Neuronal stem cell (in vitro differentiated cells): ENCODE measurements around the gene CRYBB1.

Source experiments
- DNase-seq: peaks from one replicate; pipeline ENCODE4 v3.0.0-alpha.2; 2013; ENCODE audit warnings: low spot score
- H2AFZ ChIP-seq: one replicate; pipeline ENCODE4 v1.6.1; 2013; ENCODE audit warnings: mild to moderate bottlenecking, low read length, inconsistent platforms
- H2AK5ac ChIP-seq: 2 replicates; pipeline ENCODE4 v1.6.1; 2013; ENCODE audit warnings: low read depth, mild to moderate bottlenecking, inconsistent platforms, low read length, moderate library complexity, mixed read lengths
- H2BK120ac ChIP-seq: 2 replicates; pipeline ENCODE4 v1.6.1; 2013; ENCODE audit warnings: low read depth, mild to moderate bottlenecking, inconsistent platforms, low read length, moderate library complexity, mixed read lengths
- H2BK12ac ChIP-seq: one replicate; pipeline ENCODE4 v1.6.1; 2013; ENCODE audit warnings: low read length, inconsistent platforms
- H2BK15ac ChIP-seq: 2 replicates; pipeline ENCODE4 v1.6.1; 2013; ENCODE audit warnings: mild to moderate bottlenecking, low read length, inconsistent platforms, mixed read lengths
- H2BK5ac ChIP-seq: one replicate; pipeline ENCODE4 v1.6.1; 2013; ENCODE audit warnings: inconsistent platforms, mild to moderate bottlenecking, low read length, moderate library complexity
- H3K14ac ChIP-seq: one replicate; pipeline ENCODE4 v1.6.1; 2013; ENCODE audit warnings: low read length, inconsistent platforms
- H3K18ac ChIP-seq: 2 replicates; pipeline ENCODE4 v1.6.1; 2013; ENCODE audit warnings: low read length, inconsistent platforms
- H3K23ac ChIP-seq: 2 replicates; pipeline ENCODE4 v1.6.1; 2013; ENCODE audit warnings: low read depth, mild to moderate bottlenecking, mixed read lengths, low read length, inconsistent platforms; ENCODE audit not compliant: poor library complexity
- H3K27ac ChIP-seq: replicated peaks from 3 replicates; pipeline ENCODE4 v1.5.1; 2013; ENCODE audit warnings: low read length, inconsistent platforms
- H3K27me3 ChIP-seq, 3 experiments: 2 replicates each; pipeline ENCODE4 v1.6.1; 2013; ENCODE audit warnings: low read length in 3 of 3, mild to moderate bottlenecking in 2 of 3, inconsistent platforms in 1 of 3, low read depth in 1 of 3, mixed read lengths in 1 of 3, moderate library complexity in 1 of 3; ENCODE audit not compliant: control insufficient read depth in 3 of 3, insufficient read depth in 3 of 3
- H3K36me3 ChIP-seq, 2 donors: replicated peaks in 1 of 2; 2 replicates each; pipeline ENCODE4 v1.6.1; 2013; ENCODE audit warnings: low read length in 2 of 2; ENCODE audit not compliant: control insufficient read depth in 2 of 2, insufficient read depth in 2 of 2
- H3K4ac ChIP-seq: 2 replicates; pipeline ENCODE4 v1.6.1; 2013; ENCODE audit warnings: inconsistent platforms, mild to moderate bottlenecking, low read length, moderate library complexity
- H3K4me1 ChIP-seq, 2 donors: 1 replicate in 1 of 2; 2 replicates in 1 of 2; pipeline ENCODE4 v1.6.1; 2013; ENCODE audit warnings: low read length in 2 of 2, low read depth in 1 of 2; ENCODE audit not compliant: control insufficient read depth in 2 of 2, insufficient read depth in 1 of 2
- H3K4me2 ChIP-seq: one replicate; pipeline ENCODE4 v1.6.1; 2013; ENCODE audit warnings: mild to moderate bottlenecking, low read length, inconsistent platforms; ENCODE audit not compliant: insufficient read depth, poor library complexity, severe bottlenecking
- H3K4me3 ChIP-seq, 2 donors: 2 replicates each; pipeline ENCODE4 v1.5.1; 2013; ENCODE audit warnings: low read length in 2 of 2, mild to moderate bottlenecking in 2 of 2, inconsistent platforms in 1 of 2, moderate library complexity in 1 of 2
- H3K79me1 ChIP-seq: one replicate; pipeline ENCODE4 v1.6.1; 2013; ENCODE audit warnings: low read depth, mild to moderate bottlenecking, inconsistent platforms, low read length, moderate library complexity
- H3K9ac ChIP-seq: one replicate; pipeline ENCODE4 v1.6.1; 2013; ENCODE audit warnings: mild to moderate bottlenecking, low read depth, low read length, inconsistent platforms; ENCODE audit not compliant: poor library complexity
- H3K9me3 ChIP-seq, 2 donors: replicated peaks in 1 of 2; 2 replicates each; pipeline versions ENCODE3 to v1.6.1; 2013; ENCODE audit warnings: low read length in 2 of 2, mild to moderate bottlenecking in 2 of 2, inconsistent platforms in 1 of 2, low read depth in 1 of 2, mixed read lengths in 1 of 2, moderate library complexity in 1 of 2; ENCODE audit not compliant: control insufficient read depth in 2 of 2, insufficient read depth in 1 of 2
- H4K8ac ChIP-seq: one replicate; pipeline ENCODE4 v1.6.1; 2013; ENCODE audit warnings: low read depth, mild to moderate bottlenecking, inconsistent platforms, low read length, moderate library complexity
- H4K91ac ChIP-seq: one replicate; pipeline ENCODE4 v1.6.1; 2013; ENCODE audit warnings: low read length, low read depth, mild to moderate bottlenecking, inconsistent platforms; ENCODE audit not compliant: poor library complexity
- WGBS, 2 donors: extraction: QIAGEN DNeasy Blood & Tissue Kit; methylation state at CpG; one replicate each; pipeline ENCODE4 v1.1.7; 2013; ENCODE audit warnings: missing lambda C conversion rate in 2 of 2, mixed read lengths in 1 of 2; ENCODE audit not compliant: insufficient read length in 2 of 2, insufficient replicate concordance in 1 of 2; ENCODE audit errors: extremely low coverage in 2 of 2; 5-methylcytosine and 5-hydroxymethylcytosine counted together

Gene CRYBB1

DNA sequence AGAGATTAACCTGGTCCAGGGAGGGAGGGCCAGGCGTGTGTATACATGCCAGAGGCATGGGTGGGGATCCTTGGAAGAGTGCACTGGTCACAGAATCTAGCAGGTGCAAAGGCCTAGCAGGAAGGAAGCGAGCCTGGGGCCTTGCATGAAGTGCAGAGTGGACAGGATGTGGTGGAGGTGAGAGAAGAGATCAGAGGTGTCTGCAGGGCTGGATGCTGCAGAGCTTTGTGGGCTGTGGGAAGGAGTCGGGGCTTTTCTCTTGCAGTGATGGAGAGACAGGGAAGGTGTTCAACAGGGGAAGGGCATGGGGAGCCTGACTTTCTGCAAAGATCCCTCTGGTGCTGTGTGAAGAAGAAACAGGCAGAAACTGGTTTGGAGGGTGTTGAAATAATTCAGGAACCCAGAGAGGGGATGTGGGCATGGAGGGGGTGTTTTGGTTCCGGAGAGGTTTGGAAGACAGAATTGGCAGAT, 25.4 kb downstream of the CRYBB1 start:
- Histone ChIP-seq H2BK120ac (no peak overlapping the region), H3K4me3 (no peak overlapping the region), H3K9me3 (peaks cover 2 to 6% of the 10 kb centered on the region in 2 donors), H3K23ac (no peak overlapping the region), H2BK15ac (peak overlapping the region; percentile 40), H3K27ac (no peak overlapping the region), H3K18ac (no peak overlapping the region), H2BK5ac (no peak overlapping the region), H2BK12ac (no peak overlapping the region), H3K14ac (peak overlapping the region; percentile 31), H3K9ac (no peak overlapping the region), H3K27me3 (no peaks in the 10 kb centered on the region), H2AFZ (peak overlapping the region; percentile 39), H3K4ac (no peak overlapping the region), H3K4me1 (peaks cover 0 to 6% of the 10 kb centered on the region in 2 donors), H3K36me3 (peaks cover 0 to 13% of the 10 kb centered on the region in 2 donors), H3K79me1 (peaks cover 8% of the 10 kb centered on the region), H4K91ac (no peak overlapping the region), H4K8ac (no peak overlapping the region), H3K4me2 (no peak overlapping the region), H2AK5ac (no peak overlapping the region)
- WGBS, 2 donors = no CpG with 5 or more reads among the region's 4 CpGs
- no peak for DNase-seq

DNA sequence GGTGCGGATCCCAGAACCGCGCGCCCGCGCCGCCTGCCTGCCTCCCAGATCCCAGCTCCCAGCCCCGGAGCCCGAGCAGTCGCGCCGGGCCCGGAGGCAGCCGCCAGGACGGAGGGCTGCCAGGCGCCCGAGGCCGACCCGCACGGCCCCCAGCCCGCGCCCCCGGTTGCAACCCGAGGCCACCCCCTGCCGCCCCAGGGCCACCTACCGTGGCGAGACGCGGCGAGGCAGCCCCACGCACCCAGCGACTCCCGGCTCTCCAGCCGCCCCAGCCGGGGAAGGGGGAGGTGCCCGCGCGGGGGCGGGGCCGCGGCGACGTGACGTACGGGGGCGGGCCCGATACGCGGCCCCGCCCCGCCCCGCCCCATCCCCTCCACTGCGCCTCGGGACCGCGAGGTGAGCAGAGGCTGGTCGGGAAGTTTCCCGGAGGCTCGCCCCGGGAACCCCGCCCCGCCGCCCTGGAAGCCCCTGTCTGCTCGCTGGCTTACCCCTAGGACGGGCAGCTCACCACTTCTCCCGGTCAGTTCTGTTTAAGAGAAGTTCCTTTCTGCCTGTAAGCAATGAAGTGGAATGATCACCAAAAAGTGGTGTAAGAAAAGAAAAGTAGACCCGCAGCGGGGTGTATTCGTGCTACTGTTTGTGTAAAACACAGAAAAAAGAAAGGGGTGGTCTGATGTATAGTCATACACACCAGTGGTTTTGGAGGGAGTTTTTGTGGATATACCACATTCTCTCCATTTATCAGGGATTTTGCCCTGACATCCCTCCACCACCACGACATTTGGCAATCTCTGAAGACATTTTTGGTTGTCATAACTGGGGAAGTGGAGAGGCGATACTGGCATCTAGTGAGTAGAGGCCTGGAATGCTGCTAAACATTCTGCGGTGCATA, 27.7 kb downstream of the CRYBB1 start, which contains the start of gene TPST2:
TPST2 (minus strand) TSS at position 288 of the 892 bp plus-strand sequence. CDS start 48,502 bp downstream, outside the sequence.
- no peak within 1 kb of the TSS for H3K27ac ChIP-seq
- H3K23ac ChIP-seq = peak within 1 kb of the TSS; percentile 90
- DNase-seq = peak; percentile 80

DNA sequence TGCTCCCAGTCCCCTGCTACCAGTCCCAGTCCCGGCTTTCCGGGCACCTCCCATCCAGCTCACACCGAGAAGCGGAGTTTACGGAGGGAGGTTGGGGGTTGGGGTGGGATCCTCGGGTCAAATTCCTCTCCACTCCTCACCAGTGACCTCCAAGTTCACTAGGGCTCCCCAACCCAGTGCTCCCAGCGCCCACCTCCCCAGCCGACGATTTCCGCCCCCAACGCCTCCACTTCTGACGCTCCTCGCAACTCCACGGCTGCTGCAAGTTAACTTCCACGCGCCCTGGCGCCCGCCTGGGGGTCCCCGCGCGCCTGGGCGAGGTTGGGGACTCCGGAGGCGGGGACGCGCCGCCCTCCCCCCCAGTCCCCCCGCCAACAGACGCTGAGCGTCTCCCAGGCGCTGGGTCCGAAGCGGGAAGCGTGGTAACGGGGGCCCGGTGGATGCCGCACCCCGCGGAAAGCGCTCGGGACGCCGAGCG, 28.4 kb downstream of the CRYBB1 start:
- Histone ChIP-seq H4K8ac (no peak overlapping the region), H4K91ac (no peak overlapping the region), H2BK5ac (peak overlapping the region; percentile 85), H3K4me2 (peak overlapping the region; percentile 92), H3K9me3 (peaks cover 2 to 6% of the 10 kb centered on the region in 2 donors), H2AK5ac (peak overlapping the region; percentile 6), H3K36me3 (peaks cover 0 to 23% of the 10 kb centered on the region in 2 donors), H2BK120ac (peak overlapping the region; percentile 19), H3K4ac (peak overlapping the region; percentile 12), H2BK12ac (no peak overlapping the region), H3K23ac (peak overlapping the region; percentile 90), H3K4me1 (peaks cover 3 to 6% of the 10 kb centered on the region in 2 donors), H3K27me3 (no peaks in the 10 kb centered on the region), H3K79me1 (peaks cover 8% of the 10 kb centered on the region), H3K9ac (peak overlapping the region; percentile 82), H3K14ac (peak overlapping the region; percentile 91), H3K18ac (peak overlapping the region; percentile 89), H2BK15ac (peak overlapping the region; percentile 43), H2AFZ (peak overlapping the region; percentile 78), H3K4me3 (peak overlapping the region; percentile 60 to 87), H3K27ac (no peak overlapping the region)
- peak; percentile 17 for DNase-seq
- no CpG with 5 or more reads among the region's 44 CpGs for WGBS, 2 donors

More for the DNA sequence above, 27.7 kb downstream of the CRYBB1 start, which contains the start of gene TPST2:
- Histone ChIP-seq H3K27me3 (no peaks in the 10 kb centered on the region), H3K9ac (peak within 1 kb of the TSS; percentile 82), H4K8ac (no peak within 1 kb of the TSS), H2AK5ac (peak within 1 kb of the TSS; percentile 65), H3K4me2 (peak within 1 kb of the TSS; percentile 92), H3K4me3 (peak within 1 kb of the TSS; percentile 60 to 87), H3K4me1 (peaks cover 3 to 6% of the 10 kb centered on the region in 2 donors), H3K14ac (peak within 1 kb of the TSS; percentile 91), H3K9me3 (peaks cover 2 to 6% of the 10 kb centered on the region in 2 donors), H2BK120ac (peak within 1 kb of the TSS; percentile 19), H3K36me3 (peaks cover 0 to 17% of the 10 kb centered on the region in 2 donors), H3K79me1 (peaks cover 8% of the 10 kb centered on the region), H2BK5ac (peak within 1 kb of the TSS; percentile 85), H2BK12ac (no peak within 1 kb of the TSS), H4K91ac (no peak within 1 kb of the TSS), H2AFZ (peak within 1 kb of the TSS; percentile 78), H3K4ac (peak within 1 kb of the TSS; percentile 12), H3K18ac (peak within 1 kb of the TSS; percentile 89), H2BK15ac (peak within 1 kb of the TSS; percentile 43)
- no CpG with 5 or more reads among the region's 72 CpGs for WGBS, 2 donors
